NCI-H510A (cell line): ENCODE measurements around the gene SPEM1.

Experiments used
- DNase-seq: peaks from one replicate; lab custom pipeline; 2025; lab: John Stamatoyannopoulos, UW

SPEM1 gene

DNA sequence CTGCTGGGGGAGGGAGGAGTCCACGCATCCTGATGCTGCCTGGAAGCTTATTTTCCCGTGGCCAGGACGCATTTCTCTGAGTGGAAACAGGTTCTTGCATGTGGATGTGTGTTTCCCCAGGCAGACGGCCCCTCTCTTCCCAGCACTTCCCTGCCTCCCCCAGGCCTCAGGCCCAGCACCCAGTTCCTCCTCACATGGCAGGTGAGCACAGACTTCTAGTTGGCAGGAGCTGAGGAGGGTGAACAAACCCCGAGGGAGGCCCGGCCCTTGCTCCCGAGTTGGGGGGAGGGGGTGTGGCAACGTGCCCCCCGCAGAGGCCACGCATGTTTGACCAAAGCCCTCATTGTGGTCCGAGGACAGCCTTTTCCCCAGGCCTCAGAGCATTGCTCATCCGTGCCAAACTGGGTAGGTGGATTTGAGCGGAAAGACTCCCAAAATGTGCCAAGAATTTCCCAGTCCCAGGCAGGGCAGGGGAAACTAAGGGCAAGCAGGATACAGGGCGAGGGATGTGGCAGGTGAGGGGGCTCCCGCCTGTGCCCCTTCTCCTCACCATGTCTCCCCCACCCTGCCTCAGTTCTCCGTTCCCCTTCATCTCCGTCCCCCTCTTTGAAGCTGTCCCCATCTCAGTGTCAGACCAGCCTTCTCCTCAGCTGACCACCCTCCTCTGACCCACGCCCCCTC lies 1.5 kb upstream of the SPEM1 start:
- DNase-seq: no peak

DNA sequence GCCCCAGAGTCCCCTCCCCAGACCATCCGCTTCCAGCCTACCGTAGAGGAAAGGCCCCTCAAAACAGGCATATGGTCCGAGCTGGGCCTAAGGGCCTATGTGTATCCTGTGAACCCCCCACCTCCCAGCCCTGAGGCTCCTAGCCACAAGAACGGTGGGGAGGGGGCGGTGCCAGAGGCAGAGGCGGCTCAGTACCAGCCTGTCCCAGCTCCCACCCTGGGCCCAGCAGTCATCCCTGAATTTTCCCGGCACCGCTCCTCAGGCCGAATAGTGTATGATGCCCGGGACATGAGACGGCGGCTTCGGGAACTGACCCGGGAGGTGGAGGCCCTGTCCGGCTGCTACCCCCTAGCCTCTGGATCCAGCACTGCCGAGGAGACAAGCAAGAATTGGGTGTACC lies 1.1 kb downstream of the SPEM1 start:
- DNase-seq: no peak

DNA sequence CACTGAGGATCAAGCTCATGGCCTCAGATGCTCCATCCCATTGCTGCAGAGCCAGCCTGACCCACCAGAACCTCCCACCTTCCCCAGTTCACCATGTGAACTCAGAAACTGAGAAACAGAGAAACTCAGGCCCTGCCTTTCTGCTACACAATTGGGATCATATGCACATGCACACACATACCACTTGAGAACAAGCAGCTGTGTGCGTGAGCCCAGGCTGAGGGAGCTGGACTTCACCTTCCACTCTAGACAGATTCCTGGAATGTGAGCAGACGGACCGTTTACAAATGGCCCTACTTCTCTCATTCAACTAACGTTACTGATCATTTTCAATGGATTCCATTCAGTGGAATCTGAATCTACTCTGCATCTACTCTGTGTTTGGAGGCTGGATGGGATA lies 3.6 kb downstream of the SPEM1 start:
- peak; percentile 5 for DNase-seq

DNA sequence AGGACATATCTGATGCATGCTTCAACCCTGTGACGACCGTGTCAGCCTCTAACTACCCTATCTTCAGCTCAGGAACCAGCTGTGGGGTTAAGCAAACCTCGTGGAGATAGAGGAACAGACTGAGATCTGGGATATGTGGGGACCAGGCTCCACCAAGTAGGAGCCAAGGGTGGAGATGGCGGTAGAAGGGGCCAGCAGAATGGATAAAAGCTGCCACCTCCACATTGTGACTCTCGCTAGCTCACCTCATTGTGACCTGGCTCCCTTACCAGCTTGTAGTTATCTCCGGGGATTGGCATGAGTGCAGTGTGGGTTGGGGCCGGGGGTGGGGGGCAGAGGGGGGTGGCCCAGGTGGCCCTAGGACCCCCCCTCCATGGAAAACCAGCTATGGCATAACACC lies 5.2 kb downstream of the SPEM1 start, which contains the start of gene SPEM2:
Gene SPEM2, plus strand, starts transcription at position 301 of the 400 bp plus-strand sequence. Its CDS starts 73 bp downstream, at position 374.
- DNase-seq: no peak

DNA sequence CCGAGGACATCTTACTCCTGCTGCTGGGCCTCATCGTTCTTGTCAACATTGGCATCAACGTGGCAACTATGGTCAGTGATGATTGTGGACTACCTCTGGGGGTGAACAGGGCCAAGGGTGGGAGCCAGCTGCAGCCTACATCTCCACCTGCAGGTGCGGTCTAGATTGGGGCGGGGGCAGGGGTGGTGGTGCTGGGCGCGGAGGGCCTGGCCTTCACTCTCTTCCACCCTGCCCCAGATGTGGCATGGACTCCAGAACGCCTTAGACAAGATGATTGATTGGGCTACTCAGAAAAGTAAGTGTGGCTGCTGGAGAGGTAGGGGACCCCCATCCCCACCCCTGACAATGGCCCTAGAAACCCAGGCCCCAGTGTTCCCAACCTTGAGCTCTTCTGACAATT lies 5.6 kb downstream of the SPEM1 start:
- DNase-seq: no peak

DNA sequence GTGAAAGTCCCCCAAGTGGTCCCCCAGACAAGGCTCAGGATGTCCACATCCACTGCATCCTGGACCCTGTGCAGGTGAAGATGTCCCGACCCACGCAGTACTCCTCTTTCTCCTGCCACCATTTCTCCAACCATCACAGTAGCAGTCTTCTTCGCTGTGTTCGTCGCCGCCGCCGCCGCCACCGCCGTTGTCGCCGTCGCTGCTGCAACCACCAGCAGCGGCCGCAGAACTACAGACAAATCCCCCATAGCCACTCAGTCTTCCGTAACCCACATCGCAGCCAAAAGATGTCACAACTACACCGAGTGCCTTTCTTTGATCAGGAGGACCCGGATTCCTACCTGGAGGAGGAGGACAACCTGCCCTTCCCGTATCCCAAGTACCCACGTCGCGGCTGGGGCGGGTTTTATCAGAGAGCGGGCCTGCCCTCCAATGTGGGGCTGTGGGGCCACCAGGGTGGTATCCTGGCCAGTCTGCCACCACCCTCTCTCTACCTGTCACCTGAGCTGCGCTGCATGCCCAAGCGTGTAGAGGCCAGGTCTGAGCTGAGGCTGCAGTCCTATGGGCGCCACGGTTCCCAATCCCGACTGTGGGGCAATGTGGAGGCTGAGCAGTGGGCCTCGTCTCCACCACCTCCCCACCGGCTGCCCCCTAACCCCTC lies 6.2 kb downstream of the SPEM1 start:
- DNase-seq: no peak

DNA sequence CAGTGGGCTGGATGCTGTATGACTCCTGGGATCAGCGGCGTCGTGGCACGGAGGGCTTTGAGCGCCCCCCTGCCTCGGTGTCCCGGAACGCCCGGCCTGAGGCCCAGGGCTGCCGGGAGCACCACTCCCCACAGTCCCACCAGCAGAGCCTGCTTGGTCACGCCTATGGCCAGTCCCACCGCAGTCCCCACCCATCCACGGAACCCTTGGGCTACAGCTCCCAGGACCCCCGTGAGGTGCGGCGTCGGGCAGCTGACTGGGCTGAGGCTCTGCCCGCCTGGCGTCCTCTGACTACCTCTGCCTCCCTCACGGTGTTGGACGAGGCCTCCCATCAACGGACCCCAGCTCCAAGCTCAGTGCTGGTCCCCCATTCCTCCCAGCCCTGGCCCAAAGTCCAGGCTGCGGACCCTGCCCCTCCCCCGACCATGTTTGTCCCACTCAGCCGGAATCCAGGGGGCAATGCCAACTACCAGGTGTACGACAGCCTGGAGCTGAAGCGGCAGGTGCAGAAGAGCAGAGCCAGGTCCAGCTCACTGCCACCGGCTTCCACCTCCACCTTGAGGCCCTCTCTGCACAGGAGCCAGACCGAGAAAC lies 6.9 kb downstream of the SPEM1 start:
- no peak for DNase-seq

DNA sequence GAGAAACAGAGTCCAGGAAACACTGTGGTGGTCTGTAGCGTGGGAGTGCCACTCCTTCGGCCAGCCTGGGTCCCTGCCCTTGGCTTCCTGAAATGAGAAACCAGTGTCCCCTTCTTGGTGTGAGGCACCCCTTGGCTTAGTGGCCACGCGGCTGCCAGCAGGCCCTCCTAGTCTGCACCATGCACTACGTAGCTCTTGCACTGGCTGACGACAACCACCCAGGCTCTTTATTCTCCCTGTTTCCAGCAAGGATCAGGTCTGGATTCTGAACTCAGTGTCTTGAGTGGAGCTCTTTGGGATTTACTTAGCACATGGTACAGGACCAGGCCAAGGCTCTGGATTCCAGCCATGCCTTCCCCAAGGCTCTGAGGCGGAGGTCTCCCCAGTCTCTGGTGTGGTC lies 7.4 kb downstream of the SPEM1 start:
- DNase-seq: no peak

DNA sequence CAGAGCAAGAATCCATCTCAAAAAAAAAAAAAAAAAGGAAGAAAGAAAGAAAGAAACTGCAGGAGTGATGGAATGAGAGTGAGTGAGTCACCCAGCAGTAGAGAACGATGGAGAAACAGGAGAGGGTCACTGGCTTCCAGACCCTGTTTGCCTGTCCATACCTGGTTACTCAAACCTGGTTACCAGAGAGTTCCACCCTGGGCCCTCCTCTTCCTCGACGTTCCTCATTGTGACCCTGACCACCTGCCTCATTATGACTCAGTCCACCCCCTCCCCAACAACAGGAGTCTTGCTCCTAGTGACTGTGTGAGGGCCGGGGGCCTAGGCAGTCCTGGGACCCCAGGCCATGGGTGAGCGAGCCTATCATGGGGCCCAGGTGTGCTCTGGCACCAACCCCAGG lies 8.4 kb downstream of the SPEM1 start, which contains the start of gene SPEM3:
Gene SPEM3, plus strand, starts transcription at position 301 of the 400 bp plus-strand sequence. Its CDS starts 46 bp downstream, at position 347.
- DNase-seq: no peak

DNA sequence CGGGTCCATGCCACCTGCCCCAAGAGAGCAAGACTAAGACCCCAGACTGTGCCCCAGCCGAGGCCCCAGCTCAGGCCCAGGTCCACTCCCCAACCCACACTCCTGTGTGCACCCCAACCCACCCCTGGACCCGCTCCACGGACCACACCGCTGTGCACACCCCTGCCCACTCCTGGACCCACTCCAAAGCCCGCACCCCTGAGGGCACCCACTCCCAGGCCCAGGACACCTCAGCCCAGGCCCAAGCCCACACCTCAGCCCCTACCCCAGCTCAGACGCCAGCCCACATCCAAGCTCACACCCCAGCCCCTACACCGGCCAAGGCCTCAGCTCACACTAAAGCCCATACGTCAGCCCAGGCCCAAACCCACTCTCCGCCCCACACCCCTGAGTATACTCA lies 9.6 kb downstream of the SPEM1 start:
- DNase-seq: no peak

DNA sequence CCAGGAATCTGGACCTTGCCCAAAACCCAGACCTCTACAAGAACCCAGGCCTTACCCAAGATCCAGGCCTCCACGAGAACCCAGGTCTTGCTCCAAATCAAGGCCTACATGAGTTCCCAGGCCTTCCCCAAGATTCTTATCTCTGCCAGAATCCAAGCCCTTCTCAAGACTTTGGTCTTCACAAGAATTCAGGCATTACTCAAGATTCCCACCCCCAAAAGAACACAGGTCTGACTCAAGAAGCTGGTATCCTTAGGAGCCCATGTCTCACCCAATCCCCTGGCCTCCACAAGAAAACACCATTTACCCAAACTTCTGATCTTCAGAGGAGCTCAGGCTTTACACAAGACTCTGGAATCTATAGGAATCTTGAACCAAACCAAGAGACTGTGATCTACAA lies 11.1 kb downstream of the SPEM1 start:
- no peak for DNase-seq

DNA sequence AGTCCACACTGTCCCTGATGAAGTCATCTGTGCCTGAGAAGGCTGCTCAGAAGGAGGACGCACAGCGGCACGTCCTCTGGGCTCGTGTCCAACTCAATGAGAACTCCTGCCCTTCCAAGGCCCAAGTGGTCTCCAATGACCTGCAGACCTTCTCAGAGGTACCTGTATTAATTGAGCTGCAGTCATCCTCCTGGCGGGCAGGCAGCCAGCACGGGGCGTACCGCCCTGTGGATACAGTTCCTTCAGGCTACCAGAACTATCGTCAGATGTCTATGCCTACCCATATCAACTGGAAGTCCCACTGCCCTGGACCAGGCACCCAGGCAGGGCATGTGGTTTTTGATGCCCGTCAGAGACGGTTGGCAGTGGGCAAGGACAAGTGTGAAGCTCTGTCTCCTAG lies 12.2 kb downstream of the SPEM1 start:
- DNase-seq: no peak

DNA sequence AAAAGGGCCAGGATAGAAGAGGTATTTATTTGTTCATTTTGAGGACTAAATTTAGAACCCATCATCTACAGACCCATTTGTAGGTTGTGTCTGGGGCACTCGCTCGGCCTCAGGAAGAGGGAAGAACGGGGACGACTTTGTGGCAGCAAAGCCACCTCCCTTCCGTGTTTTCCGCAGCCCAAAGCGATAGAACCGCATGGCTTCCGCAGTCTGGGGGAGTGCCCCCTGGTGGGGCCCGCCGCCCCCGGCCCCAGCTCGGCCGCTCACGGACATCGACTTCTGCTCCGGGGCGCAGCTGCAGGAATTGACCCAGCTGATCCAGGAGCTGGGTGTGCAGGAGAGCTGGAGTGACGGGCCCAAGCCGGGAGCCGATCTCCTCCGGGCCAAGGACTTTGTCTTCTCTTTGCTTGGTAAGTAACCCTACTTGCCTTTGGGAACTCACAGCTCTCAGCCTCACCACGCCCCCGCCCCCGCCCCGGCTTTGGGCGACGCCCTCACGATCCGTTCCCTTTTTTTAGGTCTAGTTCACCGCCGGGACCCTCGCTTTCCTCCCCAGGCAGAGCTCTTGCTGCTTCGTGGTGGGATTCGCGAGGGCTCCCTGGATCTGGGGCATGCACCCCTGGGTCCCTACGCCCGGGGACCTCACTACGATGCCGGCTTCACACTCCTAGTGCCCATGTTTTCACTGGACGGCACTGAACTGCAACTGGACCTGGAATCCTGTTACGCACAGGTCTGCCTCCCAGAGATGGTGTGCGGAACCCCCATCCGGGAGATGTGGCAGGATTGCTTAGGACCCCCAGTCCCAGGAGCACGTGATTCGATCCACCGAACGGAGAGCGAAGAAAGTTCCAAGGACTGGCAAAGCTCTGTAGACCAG lies 15.8 kb downstream of the SPEM1 start:
- DNase-seq: peak; percentile 39

DNA sequence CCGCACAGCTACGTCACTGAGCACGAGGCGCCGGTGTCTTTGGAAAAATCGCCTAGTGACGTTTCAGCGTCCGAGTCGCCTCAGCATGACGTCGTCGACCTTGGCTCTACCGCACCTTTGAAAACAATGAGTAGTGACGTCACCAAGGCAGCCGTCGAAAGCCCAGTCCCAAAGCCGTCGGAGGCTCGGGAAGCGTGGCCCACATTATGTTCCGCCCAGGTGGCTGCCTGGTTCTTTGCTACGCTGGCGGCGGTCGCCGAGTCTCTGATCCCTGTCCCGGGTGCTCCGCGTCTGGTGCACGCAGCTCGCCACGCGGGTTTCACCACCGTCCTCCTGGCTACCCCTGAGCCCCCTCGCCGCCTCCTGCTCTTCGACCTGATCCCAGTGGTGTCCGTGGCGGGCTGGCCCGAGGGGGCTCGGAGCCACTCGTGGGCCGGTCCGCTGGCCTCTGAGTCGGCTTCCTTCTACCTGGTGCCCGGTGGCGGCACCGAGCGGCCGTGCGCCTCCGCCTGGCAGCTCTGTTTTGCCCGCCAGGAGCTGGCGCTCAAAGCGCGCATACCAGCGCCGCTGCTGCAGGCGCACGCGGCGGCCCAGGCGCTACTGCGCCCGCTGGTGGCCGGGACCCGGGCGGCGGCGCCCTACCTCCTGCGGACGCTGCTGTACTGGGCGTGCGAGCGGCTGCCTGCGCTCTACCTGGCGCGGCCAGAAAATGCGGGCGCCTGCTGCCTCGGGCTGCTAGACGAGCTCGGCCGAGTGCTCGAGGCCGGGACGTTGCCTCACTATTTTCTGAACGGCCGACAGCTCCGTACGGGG lies 16.6 kb downstream of the SPEM1 start:
- DNase-seq: peak; percentile 53

DNA sequence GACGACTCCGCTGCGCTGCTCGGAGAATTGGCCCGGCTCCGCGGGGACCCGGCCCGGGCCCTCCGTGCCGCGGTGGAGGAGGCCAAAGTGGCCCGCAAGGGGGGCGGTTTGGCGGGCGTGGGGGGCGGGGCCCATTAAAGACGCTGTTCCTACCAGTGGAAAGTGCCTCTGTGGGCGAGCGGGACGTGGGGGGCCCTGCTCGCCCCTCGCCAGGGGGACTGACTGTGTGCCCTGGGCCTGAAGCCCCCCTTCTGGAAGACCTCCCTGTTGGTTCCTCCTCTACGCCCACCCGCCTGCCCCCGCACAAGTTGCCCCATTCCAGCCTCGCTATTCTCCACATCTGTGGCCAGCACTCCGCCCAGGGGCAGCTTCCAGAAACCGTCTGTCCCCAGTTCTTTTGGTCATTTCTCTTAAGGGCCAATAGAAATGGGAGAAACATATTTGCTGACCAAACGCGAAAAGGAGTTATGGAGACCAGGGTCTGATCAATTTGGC lies 17.3 kb downstream of the SPEM1 start:
- no peak for DNase-seq

DNA sequence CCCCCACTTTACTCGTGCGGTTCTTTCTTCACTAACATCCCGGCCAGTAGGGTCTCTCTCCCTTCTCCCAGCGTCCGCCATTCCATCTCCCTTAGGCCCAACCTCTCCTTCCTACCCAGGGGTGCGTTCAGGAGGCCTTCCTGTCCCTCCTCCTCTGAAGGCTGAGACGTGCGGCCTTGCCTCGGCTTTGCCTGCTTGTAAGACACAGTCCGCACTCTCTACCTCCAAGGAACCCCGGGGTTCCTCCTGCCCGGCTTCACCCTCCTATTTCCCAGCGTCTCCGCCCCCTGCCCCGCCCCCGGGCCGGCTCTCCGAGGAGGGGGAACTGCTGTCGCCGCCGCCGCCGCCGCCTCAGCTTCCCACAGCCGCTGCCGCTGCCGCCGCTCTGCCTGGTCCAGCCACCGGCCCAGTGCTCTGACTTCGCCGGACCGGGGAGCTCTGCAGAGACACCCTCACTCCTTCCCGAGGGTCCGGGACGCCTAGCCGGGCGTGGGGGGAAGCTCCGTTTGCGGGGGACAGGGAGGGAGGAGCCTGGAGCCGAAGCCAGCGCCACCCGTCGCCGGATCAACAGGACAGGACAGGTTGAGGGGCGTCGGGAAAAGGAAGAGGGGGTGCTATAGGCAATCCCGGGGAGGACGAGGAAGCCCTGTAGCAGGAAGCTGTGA lies 18.0 kb downstream of the SPEM1 start:
- no peak for DNase-seq

DNA sequence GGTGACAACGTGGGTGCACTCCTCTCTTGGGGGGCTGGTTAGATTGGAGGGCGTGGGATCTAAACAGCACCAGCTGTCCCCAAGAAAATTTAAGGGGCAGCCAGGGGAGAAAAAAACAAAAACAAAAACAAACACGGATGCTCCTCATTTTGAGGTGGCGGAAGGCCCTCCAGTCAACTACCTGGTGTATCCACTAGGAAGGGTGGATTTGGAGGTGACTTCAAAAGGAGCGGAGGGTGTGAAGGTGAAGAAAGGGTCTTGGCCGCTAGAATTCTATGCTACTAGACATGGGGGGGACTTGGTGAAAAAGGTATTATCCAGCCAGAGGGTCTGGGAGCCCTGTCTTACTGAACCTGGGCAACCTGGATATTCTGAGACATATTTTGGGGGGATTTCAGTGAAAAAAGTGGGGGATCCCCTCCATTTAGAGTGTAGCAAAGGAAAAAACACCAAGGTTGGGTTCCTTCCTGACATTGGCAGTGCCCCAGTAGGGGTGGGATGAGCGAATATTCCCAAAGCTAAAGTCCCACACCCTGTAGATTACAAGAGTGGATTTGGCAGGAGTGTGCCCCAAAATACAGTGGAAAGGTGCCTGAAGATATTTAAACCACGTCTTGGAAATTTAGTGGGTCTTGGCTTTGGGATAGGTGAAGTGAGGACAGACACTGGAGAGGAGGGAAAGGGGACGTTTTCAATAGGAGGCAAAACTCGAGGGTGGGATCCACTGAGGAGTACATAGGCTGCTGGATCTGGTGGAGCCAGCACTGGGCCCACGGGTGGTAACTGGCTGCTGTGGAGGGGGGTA lies 18.7 kb downstream of the SPEM1 start:
- DNase-seq: no peak

DNA sequence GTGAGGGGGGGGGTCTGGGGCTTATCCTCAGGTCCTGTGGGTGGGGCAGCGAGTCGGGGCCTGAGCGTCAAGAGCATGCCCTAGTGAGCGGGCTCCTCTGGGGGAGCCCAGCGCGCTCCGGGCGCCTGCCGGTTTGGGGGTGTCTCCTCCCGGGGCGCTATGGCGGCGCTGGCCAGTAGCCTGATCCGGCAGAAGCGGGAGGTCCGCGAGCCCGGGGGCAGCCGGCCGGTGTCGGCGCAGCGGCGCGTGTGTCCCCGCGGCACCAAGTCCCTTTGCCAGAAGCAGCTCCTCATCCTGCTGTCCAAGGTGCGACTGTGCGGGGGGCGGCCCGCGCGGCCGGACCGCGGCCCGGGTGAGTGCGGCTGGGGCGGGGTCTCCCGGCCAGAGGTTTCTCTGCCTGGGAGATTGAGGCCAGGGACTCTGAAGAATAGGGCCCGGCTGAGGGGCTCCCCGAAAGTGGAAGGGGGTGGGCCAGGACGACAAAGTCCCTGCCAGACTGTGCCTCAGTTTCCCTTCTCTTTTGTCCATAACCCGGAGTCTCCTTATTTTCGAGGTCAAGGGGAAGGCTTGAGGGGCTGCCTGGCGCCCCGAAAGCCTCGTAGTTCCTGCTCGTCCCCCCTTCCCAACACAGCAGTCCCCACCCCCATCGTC lies 19.5 kb downstream of the SPEM1 start, which contains the start of gene FGF11:
Gene FGF11, plus strand, starts transcription at position 51 of the 651 bp plus-strand sequence. Its CDS starts 109 bp downstream, at position 160.
- DNase-seq: no peak
